Measurements from ENCODE around the gene P3H1.

GRCh38 chr1:42780176-42780575, 13.3 kb upstream of the P3H1 start:
- TF ChIP-seq CTCF (IDR thresholded peaks at IDR 0.05) (no peak), POLR2A (IDR thresholded peaks at IDR 0.05) (no peak)

Measured in right lobe of liver (tissue), 4 donors.